Activated CD8-positive, alpha-beta T cell treated with anti-CD3 and anti-CD28 coated beads, Interleukin-2, amount 10 ng/mL, durations not matched to agents 7 days and 5 days (primary cell): ENCODE measurements around the gene PIKFYVE. TPM values are rescaled to one million over a fixed set of nuclear protein-coding genes. Genes with fewer than 3 reads are reported as not detected.

Experiments used
- ATAC-seq: fragments of 150-1000 bp; cut with Tn5 transposase; one replicate; pipeline ENCODE4 v1.10.0; 2021; ENCODE audit warnings: moderate library complexity
- CTCF ChIA-PET: fragments of 350-600 bp; sonication (Branson Sonifier 250); formaldehyde crosslinking; loops from one replicate; lab custom pipeline; 2021; ENCODE audit warnings: antibody characterized with exemption; lab: Charles Lee
- POLR2A ChIA-PET: fragments of 350-600 bp; sonication (Branson Sonifier 250); formaldehyde crosslinking; loops from one replicate; lab custom pipeline; 2021; ENCODE audit warnings: antibody characterized with exemption; lab: Charles Lee
- DNase-seq: peaks from one replicate; pipeline ENCODE4 v3.0.0-alpha.2; 2020
- H3K27ac Mint-ChIP-seq: one replicate; pipeline ENCODE4 v1.8.0; 2021; ENCODE audit warnings: mild to moderate bottlenecking, mixed read lengths
- H3K27me3 Mint-ChIP-seq: one replicate; pipeline ENCODE4 v1.8.0; 2021; ENCODE audit warnings: low read depth, mixed read lengths
- H3K36me3 Mint-ChIP-seq: one replicate; pipeline ENCODE4 v1.8.0; 2021; ENCODE audit warnings: low read depth, mixed read lengths
- H3K4me1 Mint-ChIP-seq: one replicate; pipeline ENCODE4 v1.8.0; 2021; ENCODE audit warnings: low read depth, mixed read lengths
- H3K4me3 Mint-ChIP-seq: one replicate; pipeline ENCODE4 v1.8.0; 2021; ENCODE audit warnings: mild to moderate bottlenecking, mixed read lengths
- H3K9me3 Mint-ChIP-seq: one replicate; pipeline ENCODE4 v1.8.0; 2022; ENCODE audit warnings: mixed read lengths; ENCODE audit not compliant: insufficient read depth
- total RNA-seq, 2 experiments: library from RNA; stranded (reverse); gene quantifications; one replicate each; pipeline ENCODE4 v1.2.3, GENCODE V29; 2021

The PIKFYVE gene
- total RNA-seq, 2 experiments from 2014 or later: 27.4 to 29.3 TPM

GRCh38 chr2:208279236-208279635 is 13.2 kb downstream of the PIKFYVE start:
- H3K27ac Mint-ChIP-seq: no peak overlapping the region

GRCh38 chr2:208280234-208280633 is 14.2 kb downstream of the PIKFYVE start:
- Mint-ChIP-seq H3K9me3 (no peaks in the 10 kb centered on the region), H3K27ac (no peak overlapping the region)

More at GRCh38 chr2:208279236-208279635, 13.2 kb downstream of the PIKFYVE start:
- DNase-seq (no peak), ATAC-seq (no peak)
- no peaks in the 10 kb centered on the region for H3K9me3 Mint-ChIP-seq
- H3K4me1 Mint-ChIP-seq: peaks cover 12% of the 10 kb centered on the region
- H3K4me3 Mint-ChIP-seq: no peak overlapping the region
- peaks cover 82% of the 10 kb centered on the region for H3K36me3 Mint-ChIP-seq
- H3K27me3 Mint-ChIP-seq: no peaks in the 10 kb centered on the region
- ChIA-PET POLR2A (no interaction called here), CTCF (interaction anchor here (2.6 kb wide), 1 partner anchor 25 kb away, joined by 10 read pairs; the partner anchor contains the start of gene IDH1)

DNA sequence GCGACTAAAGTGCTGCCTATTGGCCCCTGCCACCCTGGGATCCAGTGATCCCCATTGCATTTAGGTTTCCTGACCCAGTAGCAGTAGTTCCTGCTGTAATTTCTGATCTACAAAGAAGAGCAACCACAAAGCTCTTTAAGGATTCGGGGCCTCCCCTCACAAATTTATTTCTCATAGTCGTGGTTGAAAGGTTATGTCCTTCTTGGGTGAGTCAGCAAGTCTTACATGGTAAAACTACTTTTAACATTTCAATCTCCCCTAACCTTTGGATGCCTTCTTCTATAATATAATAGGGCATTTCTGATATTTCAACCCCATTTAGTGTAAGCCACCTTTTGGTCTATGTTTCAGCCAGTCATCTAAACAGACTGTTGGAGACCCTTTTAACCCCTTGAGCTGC is 14.9 kb downstream of the PIKFYVE start:
- no peaks in the 10 kb centered on the region for H3K27me3 Mint-ChIP-seq
- no peak for DNase-seq
- ChIA-PET CTCF (interaction anchor here (0.9 to 1.5 kb wide), 2 partner anchors 12 to 19 kb away, joined by 3 read pairs; no protein-coding TSS in a partner anchor), POLR2A (no interaction called here)
- peaks cover 77% of the 10 kb centered on the region for H3K36me3 Mint-ChIP-seq
- no peaks in the 10 kb centered on the region for H3K9me3 Mint-ChIP-seq
- H3K4me1 Mint-ChIP-seq: peaks cover 7% of the 10 kb centered on the region
- H3K27ac Mint-ChIP-seq: no peak overlapping the region
- no peak overlapping the region for H3K4me3 Mint-ChIP-seq
- ATAC-seq: no peak

More at GRCh38 chr2:208280234-208280633, 14.2 kb downstream of the PIKFYVE start:
- H3K4me1 Mint-ChIP-seq: peaks cover 7% of the 10 kb centered on the region
- peaks cover 74% of the 10 kb centered on the region for H3K36me3 Mint-ChIP-seq
- no peak overlapping the region for H3K4me3 Mint-ChIP-seq
- no peak for DNase-seq
- no peak for ATAC-seq
- ChIA-PET CTCF (interaction anchor here (1.5 to 2.6 kb wide), 2 partner anchors 20 to 26 kb away, joined by 3 to 10 read pairs; partner anchors contain the start of gene IDH1), POLR2A (no interaction called here)
- no peaks in the 10 kb centered on the region for H3K27me3 Mint-ChIP-seq

- CTCF ChIA-PET: no interaction called here
- H3K27ac Mint-ChIP-seq: no peak overlapping the region
Measured at GRCh38 chr2:208285853-208286252, 19.8 kb downstream of the PIKFYVE start.

DNA sequence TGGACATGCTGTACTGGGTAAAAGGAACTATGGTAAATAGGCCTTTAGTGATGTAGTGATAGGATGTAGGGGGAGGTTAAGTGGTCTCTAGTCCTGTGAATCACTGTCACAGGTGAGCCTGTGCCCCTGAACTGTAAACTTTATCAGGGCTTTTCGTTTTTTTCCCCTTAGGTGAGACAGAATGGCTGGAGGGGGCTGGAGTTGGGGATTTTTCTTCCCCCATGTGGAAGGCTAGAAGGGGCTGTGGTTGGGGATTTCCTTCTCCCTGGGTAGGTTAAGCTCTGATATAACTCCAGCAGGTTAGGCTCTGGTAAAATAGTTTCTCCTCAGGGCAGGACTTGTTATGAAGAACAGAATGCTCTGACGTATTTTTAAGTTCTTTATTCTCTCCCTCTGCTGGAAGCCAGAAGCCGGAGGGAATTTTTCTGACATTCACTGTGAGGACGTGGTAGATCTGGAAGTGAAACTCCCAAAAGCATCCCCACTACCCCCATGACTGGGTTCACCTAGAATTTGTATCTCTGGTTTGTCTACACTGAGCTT is 28.5 kb downstream of the PIKFYVE start:
- no peaks in the 10 kb centered on the region for H3K27me3 Mint-ChIP-seq
- no peak for ATAC-seq
- no peak overlapping the region for H3K4me3 Mint-ChIP-seq
- H3K36me3 Mint-ChIP-seq: peaks cover 71% of the 10 kb centered on the region
- no peak for DNase-seq
- H3K27ac Mint-ChIP-seq: no peak overlapping the region
- ChIA-PET CTCF (no interaction called here), POLR2A (interaction anchor here (0.9 kb wide), 1 partner anchor 28 kb away, joined by 3 read pairs; the partner anchor contains the start of gene PIKFYVE)
- peaks cover 12% of the 10 kb centered on the region for H3K9me3 Mint-ChIP-seq
- peaks cover 19% of the 10 kb centered on the region for H3K4me1 Mint-ChIP-seq

More at GRCh38 chr2:208285853-208286252, 19.8 kb downstream of the PIKFYVE start:
- ATAC-seq: no peak
- no peaks in the 10 kb centered on the region for H3K27me3 Mint-ChIP-seq
- no peak for DNase-seq
- peaks cover 3% of the 10 kb centered on the region for H3K4me1 Mint-ChIP-seq
- POLR2A ChIA-PET: no interaction called here
- H3K4me3 Mint-ChIP-seq: no peak overlapping the region
- H3K36me3 Mint-ChIP-seq: peaks cover 69% of the 10 kb centered on the region
- H3K9me3 Mint-ChIP-seq: peaks cover 9% of the 10 kb centered on the region

DNA sequence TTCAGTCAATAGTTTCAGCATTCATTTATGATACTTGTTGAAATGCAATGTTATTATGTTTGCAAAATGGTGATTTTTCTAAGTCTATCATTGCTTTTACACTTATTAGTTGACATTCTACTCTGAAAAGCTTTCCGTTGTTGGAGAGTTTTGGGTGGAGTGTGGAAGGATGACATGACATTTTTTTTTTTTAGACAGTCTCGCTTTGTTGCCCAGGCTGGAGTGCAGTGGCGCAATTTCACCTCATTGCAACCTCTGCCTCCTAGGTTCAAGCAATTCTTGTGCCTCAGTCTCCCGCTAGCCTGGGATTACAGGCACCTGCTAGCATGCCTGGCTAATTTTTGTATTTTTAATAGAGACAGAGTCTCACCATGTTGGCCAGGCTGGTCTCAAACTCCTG is 29.8 kb downstream of the PIKFYVE start:
- Mint-ChIP-seq H3K4me1 (peaks cover 19% of the 10 kb centered on the region), H3K9me3 (peaks cover 4% of the 10 kb centered on the region), H3K27ac (no peak overlapping the region), H3K4me3 (no peak overlapping the region), H3K27me3 (no peaks in the 10 kb centered on the region), H3K36me3 (peaks cover 65% of the 10 kb centered on the region)
- ATAC-seq (no peak), DNase-seq (no peak)
- CTCF ChIA-PET: no interaction called here
- POLR2A ChIA-PET: no interaction called here

GRCh38 chr2:208296610-208297009 is 30.6 kb downstream of the PIKFYVE start:
- DNase-seq (no peak), ATAC-seq (no peak)
- POLR2A ChIA-PET: no interaction called here
- H3K4me3 Mint-ChIP-seq: no peak overlapping the region
- H3K27ac Mint-ChIP-seq: no peak overlapping the region
- H3K4me1 Mint-ChIP-seq: peaks cover 19% of the 10 kb centered on the region
- CTCF ChIA-PET: no interaction called here
- no peaks in the 10 kb centered on the region for H3K27me3 Mint-ChIP-seq
- peaks cover 61% of the 10 kb centered on the region for H3K36me3 Mint-ChIP-seq
- peaks cover 1% of the 10 kb centered on the region for H3K9me3 Mint-ChIP-seq

GRCh38 chr2:208297961-208298360 is 31.9 kb downstream of the PIKFYVE start:
- ChIA-PET CTCF (no interaction called here), POLR2A (no interaction called here)
- H3K27ac Mint-ChIP-seq: no peak overlapping the region
- ATAC-seq: no peak
- peaks cover 17% of the 10 kb centered on the region for H3K4me1 Mint-ChIP-seq
- peaks cover 53% of the 10 kb centered on the region for H3K36me3 Mint-ChIP-seq
- H3K27me3 Mint-ChIP-seq: no peaks in the 10 kb centered on the region
- H3K4me3 Mint-ChIP-seq: no peak overlapping the region
- no peak for DNase-seq
- H3K9me3 Mint-ChIP-seq: no peaks in the 10 kb centered on the region

DNA sequence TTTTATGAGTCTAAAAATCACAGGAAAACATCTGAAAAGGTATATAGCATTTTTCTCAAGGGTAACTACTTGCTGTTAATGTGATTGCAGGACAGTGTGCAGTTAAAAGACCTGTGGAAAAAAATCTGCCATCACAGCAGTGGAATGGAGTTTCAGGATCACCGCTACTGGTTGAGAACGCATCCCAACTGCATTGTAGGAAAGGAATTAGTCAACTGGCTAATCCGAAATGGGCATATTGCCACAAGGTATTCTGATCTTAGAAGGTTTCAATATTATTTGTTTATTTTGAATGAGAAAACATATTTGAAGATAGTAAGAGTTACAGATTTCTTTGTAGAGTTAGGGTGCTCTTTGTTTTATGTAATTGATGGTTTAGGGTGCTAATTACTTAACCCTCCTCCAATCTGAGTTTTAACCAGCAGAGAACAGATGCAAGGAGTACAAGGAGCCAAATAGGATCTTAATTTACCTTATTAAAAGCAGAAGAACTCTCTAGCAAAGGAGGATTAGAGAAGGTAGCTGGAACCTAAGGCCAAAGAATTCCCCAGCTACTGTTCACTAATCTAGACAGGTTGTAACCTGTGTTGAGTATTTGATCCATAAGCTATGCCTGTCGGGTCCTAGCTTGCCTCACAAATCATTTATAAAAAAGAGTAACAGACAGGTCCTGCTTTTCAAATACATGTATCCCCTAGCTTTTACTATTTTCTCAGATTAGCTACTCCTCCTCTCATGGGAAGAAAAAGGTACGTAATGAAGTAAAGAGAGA is 35.0 kb downstream of the PIKFYVE start:
- POLR2A ChIA-PET: no interaction called here
- ATAC-seq (no peak), DNase-seq (no peak)
- Mint-ChIP-seq H3K36me3 (peaks cover 43% of the 10 kb centered on the region), H3K27ac (no peak overlapping the region), H3K27me3 (no peaks in the 10 kb centered on the region), H3K9me3 (no peaks in the 10 kb centered on the region), H3K4me1 (no peaks in the 10 kb centered on the region), H3K4me3 (no peak overlapping the region)
- CTCF ChIA-PET: interaction anchor here (1.1 to 1.6 kb wide), 4 partner anchors 9 to 47 kb away, joined by 3 to 4 read pairs (median 3); no protein-coding TSS in a partner anchor

GRCh38 chr2:208304157-208304556 is 38.1 kb downstream of the PIKFYVE start:
- H3K36me3 Mint-ChIP-seq: peaks cover 43% of the 10 kb centered on the region
- H3K4me1 Mint-ChIP-seq: no peaks in the 10 kb centered on the region
- H3K27ac Mint-ChIP-seq: no peak overlapping the region
- H3K9me3 Mint-ChIP-seq: no peaks in the 10 kb centered on the region
- H3K27me3 Mint-ChIP-seq: no peaks in the 10 kb centered on the region
- ATAC-seq (no peak), DNase-seq (no peak)
- ChIA-PET CTCF (interaction anchor here (1.1 kb wide), 1 partner anchor 8 kb away, joined by 3 read pairs; no protein-coding TSS in a partner anchor), POLR2A (no interaction called here)
- no peak overlapping the region for H3K4me3 Mint-ChIP-seq

GRCh38 chr2:208304695-208305094 is 38.6 kb downstream of the PIKFYVE start:
- Mint-ChIP-seq H3K4me3 (no peak overlapping the region), H3K27ac (no peak overlapping the region), H3K9me3 (no peaks in the 10 kb centered on the region), H3K27me3 (no peaks in the 10 kb centered on the region), H3K36me3 (peaks cover 41% of the 10 kb centered on the region), H3K4me1 (no peaks in the 10 kb centered on the region)
- DNase-seq (no peak), ATAC-seq (no peak)
- POLR2A ChIA-PET: no interaction called here
- CTCF ChIA-PET: interaction anchor here (1.1 kb wide), 1 partner anchor 8 kb away, joined by 3 read pairs; no protein-coding TSS in a partner anchor

- H3K4me3 Mint-ChIP-seq: no peak overlapping the region
- H3K27ac Mint-ChIP-seq: no peak overlapping the region
- H3K36me3 Mint-ChIP-seq: peaks cover 36% of the 10 kb centered on the region
- POLR2A ChIA-PET: no interaction called here
- DNase-seq: no peak
- H3K9me3 Mint-ChIP-seq: no peaks in the 10 kb centered on the region
- no peak for ATAC-seq
- CTCF ChIA-PET: no interaction called here
- no peaks in the 10 kb centered on the region for H3K27me3 Mint-ChIP-seq
- H3K4me1 Mint-ChIP-seq: no peaks in the 10 kb centered on the region
Measured at GRCh38 chr2:208306291-208306690, 40.2 kb downstream of the PIKFYVE start.
